Stimulated activated naive CD4-positive, alpha-beta T cell (primary cell): Measurements from ENCODE around the gene SRPK2.
"Not testable (repeated sequence)": the region's sequence is repeated elsewhere in the genome, so short reads cannot be mapped to it uniquely, and the experiment has no call there.

Experiments
- DNase-seq, 6 experiments: peaks; one replicate each; lab custom pipeline; 2025; lab: John Stamatoyannopoulos, UW

SRPK2 gene

GRCh38 chr7:105304040-105304895 is 84.5 kb downstream of the SRPK2 start:
- DNase-seq: no peak

GRCh38 chr7:105300587-105300986 is 88.1 kb downstream of the SRPK2 start:
- DNase-seq: peak in 3 of 6 experiments; percentile 32 to 62 (median 41)

GRCh38 chr7:105298439-105298894 is 90.3 kb downstream of the SRPK2 start:
- DNase-seq: no peak

GRCh38 chr7:105297985-105298384 is 90.7 kb downstream of the SRPK2 start:
- no peak for DNase-seq

- DNase-seq: no peak
Measured at GRCh38 chr7:105297309-105297708, 91.4 kb downstream of the SRPK2 start.

- no peak for DNase-seq
Measured at GRCh38 chr7:105296491-105296890, 92.2 kb downstream of the SRPK2 start.

- no peak for DNase-seq
Measured at GRCh38 chr7:105295596-105296352, 92.9 kb downstream of the SRPK2 start.

- not testable (repeated sequence) for DNase-seq
Measured at GRCh38 chr7:105294482-105294881, 94.2 kb downstream of the SRPK2 start.

- DNase-seq: no peak
Measured at GRCh38 chr7:105289704-105290103, 99.0 kb downstream of the SRPK2 start.

GRCh38 chr7:105286441-105286840 is 102.3 kb downstream of the SRPK2 start:
- DNase-seq: no peak

GRCh38 chr7:105285118-105285874 is 103.4 kb downstream of the SRPK2 start:
- DNase-seq: no peak

GRCh38 chr7:105284014-105284413 is 104.7 kb downstream of the SRPK2 start:
- no peak for DNase-seq

GRCh38 chr7:105281966-105282365 is 106.8 kb downstream of the SRPK2 start:
- no peak for DNase-seq

- no peak for DNase-seq
Measured at GRCh38 chr7:105279688-105280007, 109.1 kb downstream of the SRPK2 start.

- no peak for DNase-seq
Measured at GRCh38 chr7:105278973-105279687, 109.6 kb downstream of the SRPK2 start.

GRCh38 chr7:105278565-105278964 is 110.2 kb downstream of the SRPK2 start:
- DNase-seq: no peak

- DNase-seq: no peak
Measured at GRCh38 chr7:105277341-105277740, 111.4 kb downstream of the SRPK2 start.

GRCh38 chr7:105270117-105270516 is 118.6 kb downstream of the SRPK2 start:
- peak in 1 of 6 experiments; percentile 1 for DNase-seq

- DNase-seq: peak in 1 of 6 experiments; percentile 42
Measured at GRCh38 chr7:105269397-105269796, 119.3 kb downstream of the SRPK2 start.

- peak in 3 of 6 experiments; percentile 22 to 51 (median 42) for DNase-seq
Measured at GRCh38 chr7:105268511-105269392, 120.0 kb downstream of the SRPK2 start.

- no peak for DNase-seq
Measured at GRCh38 chr7:105268056-105268455, 120.7 kb downstream of the SRPK2 start.
